Stomach (tissue), 19 donors: Measurements from ENCODE around the gene RPL36. TPM values are rescaled to one million over a fixed set of nuclear protein-coding genes. Genes with fewer than 3 reads are reported as not detected.

Source experiments
- DNase-seq, 2 donors: peaks; one replicate each; pipeline versions ENCODE4 v3.0.0 to v3.0.0-alpha.2; 2013 to 2019
- H3K27ac ChIP-seq, 5 donors: fragments of 200-600 bp in 4 of 5; sonication (generic) in 4 of 5; one replicate each; pipeline ENCODE4 v1.5.1; 2013 to 2019; ENCODE audit warnings: mild to moderate bottlenecking in 1 of 5, moderate library complexity in 1 of 5
- H3K27me3 ChIP-seq, 3 donors: fragments of 200-600 bp; sonication (generic); one replicate each; pipeline ENCODE4 v1.5.1; 2017 to 2019; ENCODE audit warnings: mixed run types in 1 of 3
- H3K36me3 ChIP-seq, 4 donors: fragments of 200-600 bp; sonication (generic); 1 replicate in 3 of 4; 2 replicates in 1 of 4; pipeline ENCODE4 v1.5.1; 2016 to 2019
- H3K4me1 ChIP-seq, 4 donors: fragments of 200-600 bp; sonication (generic); one replicate each; pipeline ENCODE4 v1.5.1; 2016 to 2019
- H3K4me3 ChIP-seq, 4 donors: fragments of 200-600 bp; sonication (generic) in 3 of 4; one replicate each; pipeline ENCODE4 v1.5.1; 2016 to 2019; ENCODE audit warnings: mild to moderate bottlenecking in 1 of 4
- H3K9me3 ChIP-seq, 4 donors: fragments of 200-600 bp; sonication (generic); one replicate each; pipeline ENCODE4 v1.5.1; 2016 to 2019
- EP300 ChIP-seq: sonication (generic); formaldehyde crosslinking; IDR thresholded peaks from one replicate; pipeline ENCODE4 v1.6.1; 2017; ENCODE audit warnings: antibody characterized with exemption
- POLR2A ChIP-seq, 4 donors: fragments of 450-650 bp; IDR thresholded peaks; one replicate each; pipeline ENCODE4 v1.6.1; 2016; ENCODE audit warnings: antibody characterized with exemption in 4 of 4, control low read depth in 2 of 4, mild to moderate bottlenecking in 1 of 4, moderate library complexity in 1 of 4
- POLR2AphosphoS5 ChIP-seq, 3 donors: sonication (generic); formaldehyde crosslinking; IDR thresholded peaks; one replicate each; pipeline ENCODE4 v1.6.1; 2016; ENCODE audit warnings: antibody characterized with exemption in 3 of 3
- WGBS, 5 donors: extraction: QIAGEN DNeasy Blood & Tissue Kit in 3 of 5; methylation state at CpG; one replicate each; pipeline versions ENCODE4 v1.1.5 to v1.1.7; 2013 to 2018; 5-methylcytosine and 5-hydroxymethylcytosine counted together
- intact Hi-C: fragments of 100-400 bp; cut with DNase I; formaldehyde crosslinking; loops from one replicate; pipeline ENCODE4 v1.15.1; 2023; ENCODE audit warnings: low total_unique reads
- long read RNA-seq, 10 donors: transcript quantifications; one replicate each; lab custom pipeline, GENCODE V29; 2026
- polyA plus RNA-seq, 3 donors: library from polyadenylated mRNA; stranded (reverse); fragments of 200-250 nt; gene quantifications; one replicate each; pipeline ENCODE4 v1.2.3, GENCODE V29; 2013
- total RNA-seq, 5 donors: library from RNA; depleted of rRNA; stranded (reverse); fragments of >200 nt; gene quantifications; one replicate each; pipeline versions ENCODE4 v1.1.0 to v1.2.3, GENCODE V29; 2014 to 2016
- TF ChIP-seq, protein P1 (sequence below), 7 experiments: fragments of 450-650 bp in 4 of 7; fragments of 200-600 bp in 3 of 7; sonication (generic) in 3 of 7; IDR thresholded peaks; one replicate each; pipeline ENCODE4 v1.5.1; 2016 to 2019; ENCODE audit warnings: antibody characterized with exemption in 7 of 7, control low read depth in 2 of 7, mild to moderate bottlenecking in 1 of 7
- donor health status: healthy with polysubstance abuse.
- donor health status: Bipolar disorder and iron deficiency.
- donor health status: healthy.

RPL36 gene
- total RNA-seq = 100 to 1,000 TPM; 121 to 772 (median 289) TPM
- polyA plus RNA-seq = 1,000 to 10,000 TPM; 1,713 to 2,132 (median 1,726) TPM
- long read RNA-seq, donor 1, transcript RPL36-202 (3 exons, 556 nt) = minor isoform, 113 of 438 reads
- long read RNA-seq, donor 1, transcript RPL36-201 (4 exons, 707 nt) = major isoform, 292 of 438 reads
- long read RNA-seq, donor 1, partial matches to known transcripts = 24 of 438 reads
- long read RNA-seq, donor 1, other reads (novel, unspliced or antisense) = 5 of 438 reads
- long read RNA-seq, donor 2, transcript RPL36-204 (3 exons, 452 nt) = minor isoform, 5 of 519 reads
- long read RNA-seq, donor 2, transcript RPL36-202 (3 exons, 556 nt) = minor isoform, 158 of 519 reads
- long read RNA-seq, donor 2, transcript RPL36-201 (4 exons, 707 nt) = major isoform, 323 of 519 reads
- long read RNA-seq, donor 2, partial matches to known transcripts = 21 of 519 reads
- long read RNA-seq, donor 2, other reads (novel, unspliced or antisense) = 10 of 519 reads
- long read RNA-seq, donor 3, transcript RPL36-201 (4 exons, 707 nt) = major isoform, 393 of 593 reads
- long read RNA-seq, donor 3, transcript RPL36-202 (3 exons, 556 nt) = minor isoform, 98 of 593 reads
- long read RNA-seq, donor 3, partial matches to known transcripts = 25 of 593 reads
- long read RNA-seq, donor 3, other reads (novel, unspliced or antisense) = 72 of 593 reads
- long read RNA-seq, donor 4, transcript RPL36-202 (3 exons, 556 nt) = minor isoform, 14 of 83 reads
- long read RNA-seq, donor 4, transcript RPL36-201 (4 exons, 707 nt) = major isoform, 60 of 83 reads
- long read RNA-seq, donor 4, partial matches to known transcripts = 7 of 83 reads
- long read RNA-seq, donor 4, other reads (novel, unspliced or antisense) = 0 of 83 reads
- long read RNA-seq, donor 5, transcript RPL36-201 (4 exons, 707 nt) = major isoform, 589 of 775 reads
- long read RNA-seq, donor 5, transcript RPL36-202 (3 exons, 556 nt) = minor isoform, 117 of 775 reads
- long read RNA-seq, donor 5, partial matches to known transcripts = 31 of 775 reads
- long read RNA-seq, donor 5, other reads (novel, unspliced or antisense) = 32 of 775 reads
- long read RNA-seq, donor 6, transcript RPL36-202 (3 exons, 556 nt) = minor isoform, 373 of 1,539 reads
- long read RNA-seq, donor 6, transcript RPL36-201 (4 exons, 707 nt) = major isoform, 1,066 of 1,539 reads
- long read RNA-seq, donor 6, transcript RPL36-204 (3 exons, 452 nt) = minor isoform, 5 of 1,539 reads
- long read RNA-seq, donor 6, partial matches to known transcripts = 80 of 1,539 reads
- long read RNA-seq, donor 6, other reads (novel, unspliced or antisense) = 11 of 1,539 reads
- long read RNA-seq, donor 7, transcript RPL36-201 (4 exons, 707 nt) = major isoform, 624 of 818 reads
- long read RNA-seq, donor 7, transcript RPL36-204 (3 exons, 452 nt) = minor isoform, 14 of 818 reads
- long read RNA-seq, donor 7, transcript RPL36-202 (3 exons, 556 nt) = minor isoform, 121 of 818 reads
- long read RNA-seq, donor 7, partial matches to known transcripts = 37 of 818 reads
- long read RNA-seq, donor 7, other reads (novel, unspliced or antisense) = 21 of 818 reads
- long read RNA-seq, donor 8, transcript RPL36-201 (4 exons, 707 nt) = major isoform, 679 of 861 reads
- long read RNA-seq, donor 8, transcript RPL36-202 (3 exons, 556 nt) = minor isoform, 136 of 861 reads
- long read RNA-seq, donor 8, transcript RPL36-204 (3 exons, 452 nt) = minor isoform, 6 of 861 reads
- long read RNA-seq, donor 8, partial matches to known transcripts = 20 of 861 reads
- long read RNA-seq, donor 8, other reads (novel, unspliced or antisense) = 18 of 861 reads
- long read RNA-seq, donor 9, transcript RPL36-202 (3 exons, 556 nt) = minor isoform, 174 of 976 reads
- long read RNA-seq, donor 9, transcript RPL36-201 (4 exons, 707 nt) = major isoform, 566 of 976 reads
- long read RNA-seq, donor 9, transcript RPL36-204 (3 exons, 452 nt) = minor isoform, 8 of 976 reads
- long read RNA-seq, donor 9, transcript RPL36-208 (2 exons, 907 nt) = minor isoform, 8 of 976 reads
- long read RNA-seq, donor 9, partial matches to known transcripts = 195 of 976 reads
- long read RNA-seq, donor 9, other reads (novel, unspliced or antisense) = 25 of 976 reads
- long read RNA-seq, donor 10, transcript RPL36-202 (3 exons, 556 nt) = minor isoform, 36 of 243 reads
- long read RNA-seq, donor 10, transcript RPL36-201 (4 exons, 707 nt) = major isoform, 197 of 243 reads
- long read RNA-seq, donor 10, partial matches to known transcripts = 0 of 243 reads
- long read RNA-seq, donor 10, other reads (novel, unspliced or antisense) = 6 of 243 reads

- 0 to 1% (median 1%) methylated on average over 16 to 73 of the region's 73 CpGs for WGBS, 5 donors
- TF ChIP-seq, protein P1, sequence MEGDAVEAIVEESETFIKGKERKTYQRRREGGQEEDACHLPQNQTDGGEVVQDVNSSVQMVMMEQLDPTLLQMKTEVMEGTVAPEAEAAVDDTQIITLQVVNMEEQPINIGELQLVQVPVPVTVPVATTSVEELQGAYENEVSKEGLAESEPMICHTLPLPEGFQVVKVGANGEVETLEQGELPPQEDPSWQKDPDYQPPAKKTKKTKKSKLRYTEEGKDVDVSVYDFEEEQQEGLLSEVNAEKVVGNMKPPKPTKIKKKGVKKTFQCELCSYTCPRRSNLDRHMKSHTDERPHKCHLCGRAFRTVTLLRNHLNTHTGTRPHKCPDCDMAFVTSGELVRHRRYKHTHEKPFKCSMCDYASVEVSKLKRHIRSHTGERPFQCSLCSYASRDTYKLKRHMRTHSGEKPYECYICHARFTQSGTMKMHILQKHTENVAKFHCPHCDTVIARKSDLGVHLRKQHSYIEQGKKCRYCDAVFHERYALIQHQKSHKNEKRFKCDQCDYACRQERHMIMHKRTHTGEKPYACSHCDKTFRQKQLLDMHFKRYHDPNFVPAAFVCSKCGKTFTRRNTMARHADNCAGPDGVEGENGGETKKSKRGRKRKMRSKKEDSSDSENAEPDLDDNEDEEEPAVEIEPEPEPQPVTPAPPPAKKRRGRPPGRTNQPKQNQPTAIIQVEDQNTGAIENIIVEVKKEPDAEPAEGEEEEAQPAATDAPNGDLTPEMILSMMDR (IDR thresholded peaks at IDR 0.05) = peak in 5 of 7 experiments; percentile 91 to 99 (median 97)
- TF ChIP-seq POLR2A (IDR thresholded peaks at IDR 0.05) (peak in 2 of 4 donors; percentile 26 to 48), EP300 (no peak), POLR2AphosphoS5 (IDR thresholded peaks at IDR 0.05) (peak; percentile 91 to 99 (median 97))
- H3K27me3 ChIP-seq = no peaks in the 10 kb centered on the region
- peak within 1 kb of the TSS; percentile 77 to 95 (median 93) for H3K27ac ChIP-seq
- peak; percentile 99 for DNase-seq
- peaks cover 33 to 69% (median 56%) of the 10 kb centered on the region in 4 donors for H3K4me1 ChIP-seq
- H3K36me3 ChIP-seq = peaks cover 37 to 40% (median 39%) of the 10 kb centered on the region in 4 donors
- H3K4me3 ChIP-seq = peak within 1 kb of the TSS; percentile 71 to 88 (median 78)
- intact Hi-C loops = no loop called here
- H3K9me3 ChIP-seq = no peaks in the 10 kb centered on the region
Observed at GRCh38 chr19:5690125-5690954, at the start of gene RPL36. TSS of gene RPL36 (plus strand) at chr19:5690295. CDS start at chr19:5690508, 213 bp downstream.

GRCh38 chr19:5641171-5641570 is 48.9 kb upstream of the RPL36 start:
- 85 to 97% (median 91%) methylated on average over 4 of the region's 4 CpGs for WGBS, 5 donors
- no peak for DNase-seq
- H3K36me3 ChIP-seq = peaks cover 19 to 67% (median 54%) of the 10 kb centered on the region in 4 donors
- intact Hi-C loops = no loop called here
- no peak overlapping the region for H3K27ac ChIP-seq
- H3K4me3 ChIP-seq = no peak overlapping the region
- no peaks in the 10 kb centered on the region for H3K27me3 ChIP-seq
- H3K9me3 ChIP-seq = no peaks in the 10 kb centered on the region
- peaks cover under 1 to 73% (median 16%) of the 10 kb centered on the region in 4 donors for H3K4me1 ChIP-seq
- TF ChIP-seq POLR2AphosphoS5 (IDR thresholded peaks at IDR 0.05) (no peak), POLR2A (IDR thresholded peaks at IDR 0.05) (no peak), EP300 (no peak)
- TF ChIP-seq, protein P1 (IDR thresholded peaks at IDR 0.05) = no peak

- Histone ChIP-seq H3K27ac (no peak overlapping the region), H3K36me3 (peaks cover 30 to 73% (median 62%) of the 10 kb centered on the region in 4 donors), H3K9me3 (no peaks in the 10 kb centered on the region), H3K4me1 (peaks cover 0 to 63% (median 12%) of the 10 kb centered on the region in 4 donors), H3K4me3 (no peak overlapping the region), H3K27me3 (no peaks in the 10 kb centered on the region)
- TF ChIP-seq, protein P1 (IDR thresholded peaks at IDR 0.05) = no peak
- TF ChIP-seq POLR2A (IDR thresholded peaks at IDR 0.05) (no peak), POLR2AphosphoS5 (IDR thresholded peaks at IDR 0.05) (no peak), EP300 (no peak)
- DNase-seq = peak in 1 of 2 donors; percentile 5
- WGBS, 5 donors = 81 to 93% (median 88%) methylated on average over 2 of the region's 2 CpGs
- intact Hi-C loops = no loop called here
Observed at GRCh38 chr19:5642204-5642603, 47.9 kb upstream of the RPL36 start.
